IMR-90 (cell line): ENCODE results near the gene ITGAE.

Source experiments
- BHLHE40 ChIP-seq: fragments of 150-350 bp; IDR thresholded peaks from 2 replicates; pipeline ENCODE4 v1.6.1; 2016; ENCODE audit warnings: mild to moderate bottlenecking, low read depth, low read length
- CEBPB ChIP-seq: IDR thresholded peaks from 2 replicates; pipeline ENCODE4 v1.6.1; 2012; ENCODE audit warnings: low read depth, low read length, improper control_type of control experiment
- CHD1 ChIP-seq: IDR thresholded peaks from 2 replicates; pipeline ENCODE4 v1.6.1; 2012; ENCODE audit warnings: low read depth, low read length, improper control_type of control experiment
- ELK1 ChIP-seq: fragments of 150-350 bp; IDR thresholded peaks from 2 replicates; pipeline ENCODE4 v1.6.1; 2016; ENCODE audit warnings: low read depth, mild to moderate bottlenecking, low read length, moderate library complexity, borderline replicate concordance
- MAFK ChIP-seq: IDR thresholded peaks from 2 replicates; pipeline ENCODE4 v1.6.1; 2012; ENCODE audit warnings: low read depth, low read length, improper control_type of control experiment
- POLR2A ChIP-seq: IDR thresholded peaks from 2 replicates; pipeline ENCODE4 v1.6.1; 2012; ENCODE audit warnings: mild to moderate bottlenecking, low read depth, low read length
- RAD21 ChIP-seq: IDR thresholded peaks from 2 replicates; pipeline ENCODE4 v1.6.1; 2012; ENCODE audit warnings: low read length, improper control_type of control experiment
- RFX5 ChIP-seq: IDR thresholded peaks from 2 replicates; pipeline ENCODE4 v1.8.0; 2012; ENCODE audit warnings: low read depth, mild to moderate bottlenecking, low read length, moderate library complexity
- SMC3 ChIP-seq: fragments of 150-350 bp; IDR thresholded peaks from 2 replicates; pipeline ENCODE4 v1.6.1; 2016; ENCODE audit warnings: low read depth, mild to moderate bottlenecking, antibody characterized with exemption, low read length, moderate library complexity
- USF2 ChIP-seq: fragments of 150-350 bp; IDR thresholded peaks from 2 replicates; pipeline ENCODE4 v1.6.1; 2017; ENCODE audit warnings: mild to moderate bottlenecking, antibody characterized with exemption, low read length, low read depth
- TF ChIP-seq, protein P1 (sequence below): conservative IDR thresholded peaks from 2 replicates; pipeline ENCODE4 v1.5.1; 2012; ENCODE audit warnings: mild to moderate bottlenecking, low read depth, low read length, improper control_type of control experiment

DNA sequence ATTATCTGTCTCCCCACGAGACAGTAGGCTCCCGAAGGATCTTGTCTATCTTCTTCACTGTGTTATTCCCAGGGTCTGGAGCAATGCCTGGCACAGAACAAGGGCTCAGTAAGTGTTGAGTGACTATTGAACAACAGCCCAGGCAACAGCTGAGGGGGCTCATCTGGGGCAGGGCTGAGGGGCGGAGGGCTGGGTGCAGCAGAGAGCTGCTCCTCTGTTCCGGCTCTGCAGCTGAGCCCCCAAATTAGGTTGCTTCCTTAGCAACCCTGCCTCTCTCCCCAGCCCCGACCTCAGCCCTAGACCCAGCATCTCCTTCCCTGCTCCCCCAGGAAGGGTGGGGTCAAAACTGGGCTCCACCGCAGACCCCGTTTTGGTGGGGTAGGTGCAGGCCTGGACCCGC is 32.2 kb downstream of the ITGAE start:
- TF ChIP-seq, protein P1, sequence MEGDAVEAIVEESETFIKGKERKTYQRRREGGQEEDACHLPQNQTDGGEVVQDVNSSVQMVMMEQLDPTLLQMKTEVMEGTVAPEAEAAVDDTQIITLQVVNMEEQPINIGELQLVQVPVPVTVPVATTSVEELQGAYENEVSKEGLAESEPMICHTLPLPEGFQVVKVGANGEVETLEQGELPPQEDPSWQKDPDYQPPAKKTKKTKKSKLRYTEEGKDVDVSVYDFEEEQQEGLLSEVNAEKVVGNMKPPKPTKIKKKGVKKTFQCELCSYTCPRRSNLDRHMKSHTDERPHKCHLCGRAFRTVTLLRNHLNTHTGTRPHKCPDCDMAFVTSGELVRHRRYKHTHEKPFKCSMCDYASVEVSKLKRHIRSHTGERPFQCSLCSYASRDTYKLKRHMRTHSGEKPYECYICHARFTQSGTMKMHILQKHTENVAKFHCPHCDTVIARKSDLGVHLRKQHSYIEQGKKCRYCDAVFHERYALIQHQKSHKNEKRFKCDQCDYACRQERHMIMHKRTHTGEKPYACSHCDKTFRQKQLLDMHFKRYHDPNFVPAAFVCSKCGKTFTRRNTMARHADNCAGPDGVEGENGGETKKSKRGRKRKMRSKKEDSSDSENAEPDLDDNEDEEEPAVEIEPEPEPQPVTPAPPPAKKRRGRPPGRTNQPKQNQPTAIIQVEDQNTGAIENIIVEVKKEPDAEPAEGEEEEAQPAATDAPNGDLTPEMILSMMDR = no peak
- no peak for TF ChIP-seq RAD21
- TF ChIP-seq BHLHE40 = no peak
- TF ChIP-seq ELK1 = no peak
- no peak for TF ChIP-seq POLR2A
- no peak for TF ChIP-seq SMC3
- no peak for TF ChIP-seq CHD1
- no peak for TF ChIP-seq USF2
- no peak for TF ChIP-seq RFX5
- no peak for TF ChIP-seq MAFK
- TF ChIP-seq CEBPB = no peak
